Gastrocnemius medialis (tissue), 4 donors: Measurements from ENCODE around the gene ZDHHC22.

Source experiments
- CTCF ChIP-seq, 5 experiments: fragments of 450-650 bp in 3 of 5; fragments of 200-600 bp in 2 of 5; sonication (generic) in 2 of 5; IDR thresholded peaks in 4 of 5; conservative IDR thresholded peaks in 1 of 5; 1 replicate in 4 of 5; 2 replicates in 1 of 5; pipeline ENCODE4 v1.5.1; 2016 to 2019; ENCODE audit warnings: antibody characterized with exemption in 5 of 5, mild to moderate bottlenecking in 3 of 5, moderate library complexity in 3 of 5
- POLR2A ChIP-seq, 2 donors: fragments of 450-650 bp; IDR thresholded peaks; one replicate each; pipeline ENCODE4 v1.6.1; 2017; ENCODE audit warnings: antibody characterized with exemption in 2 of 2, mild to moderate bottlenecking in 2 of 2, moderate library complexity in 2 of 2

- TF ChIP-seq CTCF (IDR thresholded peaks at IDR 0.05 in 4 of 5, conservative IDR thresholded peaks at IDR 0.05 in 1 of 5) (peak in 1 of 5 experiments; percentile 16), POLR2A (IDR thresholded peaks at IDR 0.05) (no peak)
These were observed 1.0 kb downstream of the ZDHHC22 start for GRCh38 chr14:77140359-77141213.
